Calu3 (cell line): ENCODE results near the gene METAP1D. TPM values are rescaled to one million over a fixed set of nuclear protein-coding genes. Genes with fewer than 3 reads are reported as not detected.

Experiments used
- BruUV-seq: library from RNA; stranded (reverse); fragments of 400-500 nt; replicated peaks from 2 replicates; lab custom pipeline; 2021; lab: Mats Ljungman, UMichigan
- CTCF ChIA-PET: fragments of 300-600 bp; sonication (Branson Sonifier 250); formaldehyde crosslinking; loops from one replicate; lab custom pipeline; 2022; ENCODE audit warnings: antibody characterized with exemption; lab: Charles Lee
- DNase-seq: peaks from one replicate; pipeline ENCODE4 v3.0.0; 2022
- H3K27ac Mint-ChIP-seq: one replicate; pipeline ENCODE4 v1.8.0; 2022; ENCODE audit warnings: mixed read lengths; ENCODE audit not compliant: unreplicated experiment
- H3K27me3 Mint-ChIP-seq: one replicate; pipeline ENCODE4 v1.8.0; 2022; ENCODE audit warnings: mixed read lengths; ENCODE audit not compliant: unreplicated experiment
- H3K36me3 Mint-ChIP-seq: one replicate; pipeline ENCODE4 v1.8.0; 2022; ENCODE audit warnings: mild to moderate bottlenecking, moderate library complexity, mixed read lengths; ENCODE audit not compliant: insufficient read depth, unreplicated experiment
- H3K4me1 Mint-ChIP-seq: one replicate; pipeline ENCODE4 v1.8.0; 2022; ENCODE audit warnings: mild to moderate bottlenecking, low read depth, mixed read lengths; ENCODE audit not compliant: unreplicated experiment
- H3K4me3 Mint-ChIP-seq: one replicate; pipeline ENCODE4 v1.8.0; 2022; ENCODE audit warnings: mild to moderate bottlenecking, low read depth, moderate library complexity, mixed read lengths; ENCODE audit not compliant: unreplicated experiment
- H3K9me3 Mint-ChIP-seq: one replicate; pipeline ENCODE4 v1.8.0; 2022; ENCODE audit warnings: low read depth, mixed read lengths; ENCODE audit not compliant: unreplicated experiment
- intact Hi-C: fragments of 100-400 bp; cut with micrococcal nuclease; formaldehyde crosslinking; loops from one replicate; pipeline ENCODE4 v1.10.0; 2022; ENCODE audit not compliant: unreplicated experiment
- total RNA-seq: library from RNA; stranded (reverse); gene quantifications from 2 replicates; pipeline ENCODE4 v1.2.3, GENCODE V29; 2022
- TF ChIP-seq, protein P1 (sequence below): fragments of 200-600 bp; IDR thresholded peaks from one replicate; pipeline ENCODE4 v1.8.0; 2022; ENCODE audit warnings: antibody characterized with exemption; ENCODE audit not compliant: unreplicated experiment

Gene METAP1D
- total RNA-seq, 1 experiment from 2014 or later, result 11.0 TPM

- Mint-ChIP-seq H3K9me3 (no peaks in the 10 kb centered on the region), H3K27ac (no peak overlapping the region), H3K4me3 (no peak overlapping the region), H3K4me1 (peaks cover 19% of the 10 kb centered on the region), H3K27me3 (peaks cover 95% of the 10 kb centered on the region), H3K36me3 (peaks cover 5% of the 10 kb centered on the region)
- no TSS peak for BruUV-seq
- TF ChIP-seq, protein P1, sequence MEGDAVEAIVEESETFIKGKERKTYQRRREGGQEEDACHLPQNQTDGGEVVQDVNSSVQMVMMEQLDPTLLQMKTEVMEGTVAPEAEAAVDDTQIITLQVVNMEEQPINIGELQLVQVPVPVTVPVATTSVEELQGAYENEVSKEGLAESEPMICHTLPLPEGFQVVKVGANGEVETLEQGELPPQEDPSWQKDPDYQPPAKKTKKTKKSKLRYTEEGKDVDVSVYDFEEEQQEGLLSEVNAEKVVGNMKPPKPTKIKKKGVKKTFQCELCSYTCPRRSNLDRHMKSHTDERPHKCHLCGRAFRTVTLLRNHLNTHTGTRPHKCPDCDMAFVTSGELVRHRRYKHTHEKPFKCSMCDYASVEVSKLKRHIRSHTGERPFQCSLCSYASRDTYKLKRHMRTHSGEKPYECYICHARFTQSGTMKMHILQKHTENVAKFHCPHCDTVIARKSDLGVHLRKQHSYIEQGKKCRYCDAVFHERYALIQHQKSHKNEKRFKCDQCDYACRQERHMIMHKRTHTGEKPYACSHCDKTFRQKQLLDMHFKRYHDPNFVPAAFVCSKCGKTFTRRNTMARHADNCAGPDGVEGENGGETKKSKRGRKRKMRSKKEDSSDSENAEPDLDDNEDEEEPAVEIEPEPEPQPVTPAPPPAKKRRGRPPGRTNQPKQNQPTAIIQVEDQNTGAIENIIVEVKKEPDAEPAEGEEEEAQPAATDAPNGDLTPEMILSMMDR, result no peak
- CTCF ChIA-PET, result interaction anchor here (0.6 kb wide), 1 partner anchor 15 kb away, joined by 3 read pairs; no protein-coding TSS in a partner anchor
- intact Hi-C loops, result no loop called here
- no peak for DNase-seq
Measured at GRCh38 chr2:172092716-172093415, 93.1 kb downstream of the METAP1D start.

GRCh38 chr2:172093416-172094293, 93.9 kb downstream of the METAP1D start:
- Mint-ChIP-seq H3K27ac (no peak overlapping the region), H3K9me3 (no peaks in the 10 kb centered on the region), H3K27me3 (peaks cover 87% of the 10 kb centered on the region), H3K4me1 (peaks cover 21% of the 10 kb centered on the region), H3K4me3 (peak overlapping the region; percentile 75), H3K36me3 (peaks cover 5% of the 10 kb centered on the region)
- BruUV-seq, result no TSS peak
- CTCF ChIA-PET, result interaction anchor here (0.6 kb wide), 1 partner anchor 16 kb away, joined by 3 read pairs; no protein-coding TSS in a partner anchor
- intact Hi-C loops, result no loop called here
- TF ChIP-seq, protein P1, result no peak
- no peak for DNase-seq

DNA sequence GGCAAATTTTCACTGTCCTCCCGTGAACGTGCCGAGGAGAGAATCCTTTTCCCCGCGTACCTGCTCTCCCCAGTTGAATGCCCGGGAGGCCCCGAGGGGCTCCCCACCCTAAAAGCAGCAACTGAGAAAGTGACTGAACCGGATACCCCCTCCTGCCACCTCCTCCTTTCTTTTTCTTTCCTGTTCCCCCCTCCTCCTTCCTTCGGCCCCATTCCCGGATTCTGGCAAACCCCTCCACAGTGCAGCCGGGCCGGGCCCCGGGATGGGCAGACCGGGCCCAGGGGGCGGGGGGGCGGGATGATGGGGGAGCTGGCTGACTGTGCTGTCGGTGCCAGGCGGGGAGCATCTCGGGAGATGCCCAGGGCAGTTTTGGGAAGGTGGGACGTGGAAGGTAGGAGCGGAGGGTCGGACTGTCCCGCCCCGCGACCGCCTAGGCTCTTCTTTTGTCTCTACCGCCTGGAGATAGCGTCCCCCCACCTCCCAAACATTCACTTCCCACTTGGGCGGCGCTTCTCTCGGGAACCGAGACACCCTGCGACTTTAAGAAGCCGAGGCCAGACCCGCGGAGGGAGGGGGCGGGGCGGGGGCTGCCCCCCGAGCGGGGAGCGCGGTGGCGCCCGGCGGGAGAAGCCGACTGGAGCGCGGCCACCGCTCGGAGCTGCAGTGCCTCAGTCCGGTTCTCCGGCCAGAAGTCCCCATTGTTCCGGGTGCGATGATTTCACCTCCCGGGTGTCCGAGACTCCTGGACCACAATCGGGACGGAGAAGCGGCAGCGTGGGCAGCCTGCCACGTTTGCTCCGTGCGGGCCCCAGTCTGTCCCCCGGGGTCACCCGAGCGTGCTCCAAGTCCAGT, 94.8 kb downstream of the METAP1D start:
- DNase-seq, result no peak
- H3K27ac Mint-ChIP-seq, result no peak overlapping the region

More for the DNA sequence above, 94.8 kb downstream of the METAP1D start:
- Mint-ChIP-seq H3K27me3 (peaks cover 86% of the 10 kb centered on the region), H3K9me3 (no peaks in the 10 kb centered on the region), H3K4me1 (peaks cover 21% of the 10 kb centered on the region), H3K36me3 (peaks cover 5% of the 10 kb centered on the region), H3K4me3 (peak overlapping the region; percentile 75)
- no TSS peak for BruUV-seq
- TF ChIP-seq, protein P1, result no peak
- CTCF ChIA-PET, result interaction anchor here (2.2 kb wide), 1 partner anchor 9 kb away, joined by 8 read pairs; the partner anchor contains the start of gene DLX1
- intact Hi-C loops, result no loop called here
